Vagina (tissue), 2 donors: Measurements from ENCODE around the gene F5.

Experiments
- CTCF ChIP-seq, 3 experiments: fragments of 450-650 bp in 2 of 3; fragments of 200-600 bp in 1 of 3; sonication (generic) in 1 of 3; IDR thresholded peaks; one replicate each; pipeline ENCODE4 v1.5.1; 2017 to 2019; ENCODE audit warnings: antibody characterized with exemption in 3 of 3, mild to moderate bottlenecking in 2 of 3, moderate library complexity in 2 of 3
- POLR2AphosphoS5 ChIP-seq, 2 donors: sonication (generic); formaldehyde crosslinking; IDR thresholded peaks; one replicate each; pipeline ENCODE4 v1.9.0; 2017; ENCODE audit warnings: antibody characterized with exemption in 2 of 2, mild to moderate bottlenecking in 2 of 2, low read depth in 1 of 2; ENCODE audit not compliant: insufficient read depth in 1 of 2

GRCh38 chr1:169487133-169487532 lies 99.1 kb downstream of the F5 start:
- TF ChIP-seq CTCF (IDR thresholded peaks at IDR 0.05) (no peak), POLR2AphosphoS5 (IDR thresholded peaks at IDR 0.05; ENCODE audit: insufficient read depth in 1 of 2, low read depth in 1 of 2) (no peak)
